BE2C (cell line): ENCODE measurements around the gene ZSCAN5A.
"Not testable (repeated sequence)": the region's sequence is repeated elsewhere in the genome, so short reads cannot be mapped to it uniquely, and the experiment has no call there.

Experiments
- DNase-seq: peaks from one replicate; pipeline ENCODE4 v3.0.0-alpha.2; 2020
- H3K27me3 ChIP-seq: fragments of 250-450 bp; sonication (Bioruptor Pico); 2 replicates; pipeline ENCODE4 v1.5.1; 2020; ENCODE audit warnings: mild to moderate bottlenecking
- H3K36me3 ChIP-seq: fragments of 250-450 bp; sonication (Bioruptor Pico); 2 replicates; pipeline ENCODE4 v1.5.1; 2020; ENCODE audit warnings: mild to moderate bottlenecking
- H3K4me1 ChIP-seq: fragments of 250-450 bp; sonication (Bioruptor Pico); 2 replicates; pipeline ENCODE4 v1.5.1; 2020
- H3K4me3 ChIP-seq: 2 replicates; pipeline ENCODE4 v1.5.1; 2011; ENCODE audit warnings: low read depth, low read length
- H3K9me3 ChIP-seq: fragments of 250-450 bp; sonication (Bioruptor Pico); 2 replicates; pipeline ENCODE4 v1.5.1; 2020
- CTCF ChIP-seq: IDR thresholded peaks from 2 replicates; pipeline ENCODE4 v1.5.1; 2012; ENCODE audit warnings: mild to moderate bottlenecking, low read depth, low read length

Gene ZSCAN5A

GRCh38 chr19:56350416-56351045 is 35.9 kb upstream of the ZSCAN5A start:
- H3K4me3 ChIP-seq, result no peak overlapping the region
- DNase-seq, result peak; percentile 40
- peak; percentile 89 for TF ChIP-seq CTCF
- H3K27me3 ChIP-seq, result no peaks in the 10 kb centered on the region
- no peaks in the 10 kb centered on the region for H3K4me1 ChIP-seq
- H3K36me3 ChIP-seq, result no peaks in the 10 kb centered on the region
- H3K9me3 ChIP-seq, result no peaks in the 10 kb centered on the region

- no peaks in the 10 kb centered on the region for H3K36me3 ChIP-seq
- peak; percentile 16 for DNase-seq
- no peaks in the 10 kb centered on the region for H3K4me1 ChIP-seq
- no peaks in the 10 kb centered on the region for H3K9me3 ChIP-seq
- H3K4me3 ChIP-seq, result no peak overlapping the region
- TF ChIP-seq CTCF, result peak; percentile 49
- H3K27me3 ChIP-seq, result no peaks in the 10 kb centered on the region
Measured at GRCh38 chr19:56348289-56348877, 33.7 kb upstream of the ZSCAN5A start.

GRCh38 chr19:56347163-56347778 is 32.6 kb upstream of the ZSCAN5A start:
- no peak for TF ChIP-seq CTCF
- Histone ChIP-seq H3K4me1 (no peaks in the 10 kb centered on the region), H3K4me3 (no peak overlapping the region), H3K9me3 (no peaks in the 10 kb centered on the region), H3K36me3 (no peaks in the 10 kb centered on the region), H3K27me3 (no peaks in the 10 kb centered on the region)
- DNase-seq, result no peak

GRCh38 chr19:56341948-56342347 is 27.3 kb upstream of the ZSCAN5A start:
- no peaks in the 10 kb centered on the region for H3K9me3 ChIP-seq
- no peak overlapping the region for H3K4me3 ChIP-seq
- H3K4me1 ChIP-seq, result no peaks in the 10 kb centered on the region
- no peaks in the 10 kb centered on the region for H3K27me3 ChIP-seq
- no peak for TF ChIP-seq CTCF
- no peaks in the 10 kb centered on the region; the same call in 1 of the 2 replicates for H3K36me3 ChIP-seq
- DNase-seq, result no peak

- not testable (repeated sequence) for H3K27me3 ChIP-seq, H3K9me3 ChIP-seq, H3K4me1 ChIP-seq, DNase-seq, H3K36me3 ChIP-seq, H3K4me3 ChIP-seq
Measured at GRCh38 chr19:56339031-56339430, 24.4 kb upstream of the ZSCAN5A start.

GRCh38 chr19:56337077-56337476 is 22.4 kb upstream of the ZSCAN5A start:
- DNase-seq, H3K36me3 ChIP-seq, H3K4me1 ChIP-seq, H3K4me3 ChIP-seq, H3K27me3 ChIP-seq, H3K9me3 ChIP-seq: not testable (repeated sequence)

- not testable (repeated sequence) for H3K4me1 ChIP-seq, H3K36me3 ChIP-seq, H3K9me3 ChIP-seq, H3K4me3 ChIP-seq, DNase-seq, H3K27me3 ChIP-seq
Measured at GRCh38 chr19:56335371-56335770, 20.7 kb upstream of the ZSCAN5A start.
